Endothelial cell of umbilical vein (primary cell): ENCODE measurements around the gene RPP21.

Experiments used
- MYC ChIP-seq: IDR thresholded peaks from one replicate; pipeline ENCODE4 v1.6.1; 2011; ENCODE audit warnings: mild to moderate bottlenecking, low read depth, low read length
- POLR2A ChIP-seq: IDR thresholded peaks from 2 replicates; pipeline ENCODE4 v1.6.1; 2012; ENCODE audit warnings: low read depth, mild to moderate bottlenecking, control low read depth, low read length

DNA sequence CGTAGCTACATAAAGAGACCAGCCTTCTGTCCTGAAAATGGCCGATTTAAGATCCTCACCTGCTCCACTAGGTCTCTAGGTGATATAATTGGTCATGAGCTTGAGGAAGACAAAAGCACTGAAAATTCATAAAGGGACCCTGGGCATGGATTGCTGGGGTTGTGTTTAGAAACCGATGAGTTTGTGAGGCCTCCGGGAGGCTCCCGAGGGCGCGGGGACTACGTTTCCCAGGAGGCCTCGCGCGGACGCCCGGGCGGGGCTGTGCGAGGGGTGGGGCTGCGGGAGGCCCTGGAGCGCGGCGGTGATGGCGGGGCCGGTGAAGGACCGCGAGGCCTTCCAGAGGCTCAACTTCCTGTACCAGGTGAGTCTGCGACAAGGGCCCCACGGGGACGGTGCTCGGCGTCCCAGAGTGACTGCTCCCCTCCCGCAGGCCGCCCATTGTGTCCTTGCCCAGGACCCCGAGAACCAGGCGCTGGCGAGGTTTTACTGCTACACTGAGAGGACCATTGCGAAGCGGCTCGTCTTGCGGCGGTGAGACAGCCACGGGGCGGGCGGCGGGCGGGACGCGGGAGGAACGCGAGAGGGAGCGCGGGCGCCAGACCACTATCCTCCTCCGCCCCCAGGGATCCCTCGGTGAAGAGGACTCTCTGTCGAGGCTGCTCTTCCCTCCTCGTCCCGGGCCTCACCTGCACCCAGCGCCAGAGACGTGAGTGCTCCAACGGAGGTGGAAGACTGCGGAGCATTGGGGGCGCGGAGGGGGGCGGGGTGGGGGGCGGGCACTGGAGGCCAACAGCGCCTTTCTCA is at the start of gene RPP21:
- no peak for TF ChIP-seq MYC
- peak; percentile 83 for TF ChIP-seq POLR2A
